ENCODE measurements around the gene IMMP2L. TPM values are rescaled to one million over a fixed set of nuclear protein-coding genes. Genes with fewer than 3 reads are reported as not detected.

The IMMP2L gene
- polyA plus RNA-seq, 1 donor (not counting 4 experiments of a cell fraction or from before 2014, with no cell fraction given) = 14.1 TPM

- H3K9me1 ChIP-seq (ENCODE audit: control insufficient read depth, extremely low read depth, insufficient read depth, low read length) = no peaks in the 10 kb centered on the region
- TF ChIP-seq EZH2 (IDR thresholded peaks at IDR 0.05; ENCODE audit: low read length) (no peak), CTCF (optimal IDR thresholded peaks at IDR 0.05 in 1 of 3, IDR thresholded peaks at IDR 0.05 in 1 of 3, conservative IDR thresholded peaks at IDR 0.05 in 1 of 3; ENCODE audit: extremely low read depth in 1 of 3, insufficient read depth in 2 of 3, low read length in 3 of 3) (no peak)
Measured at GRCh38 chr7:111594602-111595001, 32.3 kb upstream of the IMMP2L start.

GRCh38 chr7:111593343-111593742, 31.1 kb upstream of the IMMP2L start:
- FAIRE-seq = no peak
- no peaks in the 10 kb centered on the region for H3K4me1 ChIP-seq (ENCODE audit: control insufficient read depth, extremely low read depth, insufficient read depth, low read length)
- dilution Hi-C loops (cut with MboI; ENCODE audit: extremely low pct_ligation_motif_present, low sequenced_read_pairs) = no loop called here
- no peaks in the 10 kb centered on the region for H3K9me3 ChIP-seq (ENCODE audit: control insufficient read depth, low read depth, low read length)
- H3K9ac ChIP-seq (ENCODE audit: control insufficient read depth, extremely low read depth, insufficient read depth, low read length) = no peak overlapping the region
- no peaks in the 10 kb centered on the region for H3K9me1 ChIP-seq (ENCODE audit: control insufficient read depth, extremely low read depth, insufficient read depth, low read length)
- H3K27me3 ChIP-seq (ENCODE audit: control insufficient read depth, extremely low read depth, insufficient read depth, low read length) = no peaks in the 10 kb centered on the region
- no peak for DNase-seq (ENCODE audit: low read depth, low spot score)
- no peak overlapping the region for H3K27ac ChIP-seq (ENCODE audit: control insufficient read depth, insufficient read depth, low read length)
- no peaks in the 10 kb centered on the region for H4K20me1 ChIP-seq (ENCODE audit: control insufficient read depth, extremely low read depth, insufficient read depth, low read length)
- no peaks in the 10 kb centered on the region for H3K36me3 ChIP-seq (ENCODE audit: control insufficient read depth in 2 of 2, extremely low read depth in 1 of 2, insufficient read depth in 2 of 2, low read length in 2 of 2)
- TF ChIP-seq CTCF (optimal IDR thresholded peaks at IDR 0.05 in 1 of 3, IDR thresholded peaks at IDR 0.05 in 1 of 3, conservative IDR thresholded peaks at IDR 0.05 in 1 of 3; ENCODE audit: extremely low read depth in 1 of 3, insufficient read depth in 2 of 3, low read length in 3 of 3) (no peak), EZH2 (IDR thresholded peaks at IDR 0.05; ENCODE audit: low read length) (no peak)
- no peak overlapping the region for H3K4me3 ChIP-seq (ENCODE audit: control insufficient read depth in 2 of 3, extremely low read depth in 1 of 3, insufficient read depth in 2 of 3, low read depth in 1 of 3, low read length in 3 of 3)
- H3K4me2 ChIP-seq (ENCODE audit: control insufficient read depth, extremely low read depth, insufficient read depth, low read depth, low read length) = no peak overlapping the region
- H3K79me2 ChIP-seq (ENCODE audit: control insufficient read depth, insufficient read depth, low read length) = no peaks in the 10 kb centered on the region
- H2AFZ ChIP-seq (ENCODE audit: control insufficient read depth, low read length) = no peak overlapping the region

More at GRCh38 chr7:111594602-111595001, 32.3 kb upstream of the IMMP2L start:
- Histone ChIP-seq H3K27me3 (ENCODE audit: control insufficient read depth, extremely low read depth, insufficient read depth, low read length) (no peaks in the 10 kb centered on the region), H3K36me3 (ENCODE audit: control insufficient read depth in 2 of 2, extremely low read depth in 1 of 2, insufficient read depth in 2 of 2, low read length in 2 of 2) (no peaks in the 10 kb centered on the region), H3K27ac (ENCODE audit: control insufficient read depth, insufficient read depth, low read length) (no peak overlapping the region), H3K9me3 (ENCODE audit: control insufficient read depth, low read depth, low read length) (no peaks in the 10 kb centered on the region), H3K4me3 (ENCODE audit: control insufficient read depth in 2 of 3, extremely low read depth in 1 of 3, insufficient read depth in 2 of 3, low read depth in 1 of 3, low read length in 3 of 3) (no peak overlapping the region), H3K79me2 (ENCODE audit: control insufficient read depth, insufficient read depth, low read length) (no peaks in the 10 kb centered on the region), H4K20me1 (ENCODE audit: control insufficient read depth, extremely low read depth, insufficient read depth, low read length) (no peaks in the 10 kb centered on the region), H3K4me2 (ENCODE audit: control insufficient read depth, extremely low read depth, insufficient read depth, low read depth, low read length) (no peak overlapping the region), H3K4me1 (ENCODE audit: control insufficient read depth, extremely low read depth, insufficient read depth, low read length) (no peaks in the 10 kb centered on the region), H2AFZ (ENCODE audit: control insufficient read depth, low read length) (no peak overlapping the region), H3K9ac (ENCODE audit: control insufficient read depth, extremely low read depth, insufficient read depth, low read length) (no peak overlapping the region)
- DNase-seq (ENCODE audit: low read depth, low spot score) (no peak), FAIRE-seq (no peak)
- dilution Hi-C loops (cut with MboI; ENCODE audit: extremely low pct_ligation_motif_present, low sequenced_read_pairs) = no loop called here

Measured in keratinocyte (primary cell).